ENCODE results near the gene CAPS2.

Gene CAPS2

DNA sequence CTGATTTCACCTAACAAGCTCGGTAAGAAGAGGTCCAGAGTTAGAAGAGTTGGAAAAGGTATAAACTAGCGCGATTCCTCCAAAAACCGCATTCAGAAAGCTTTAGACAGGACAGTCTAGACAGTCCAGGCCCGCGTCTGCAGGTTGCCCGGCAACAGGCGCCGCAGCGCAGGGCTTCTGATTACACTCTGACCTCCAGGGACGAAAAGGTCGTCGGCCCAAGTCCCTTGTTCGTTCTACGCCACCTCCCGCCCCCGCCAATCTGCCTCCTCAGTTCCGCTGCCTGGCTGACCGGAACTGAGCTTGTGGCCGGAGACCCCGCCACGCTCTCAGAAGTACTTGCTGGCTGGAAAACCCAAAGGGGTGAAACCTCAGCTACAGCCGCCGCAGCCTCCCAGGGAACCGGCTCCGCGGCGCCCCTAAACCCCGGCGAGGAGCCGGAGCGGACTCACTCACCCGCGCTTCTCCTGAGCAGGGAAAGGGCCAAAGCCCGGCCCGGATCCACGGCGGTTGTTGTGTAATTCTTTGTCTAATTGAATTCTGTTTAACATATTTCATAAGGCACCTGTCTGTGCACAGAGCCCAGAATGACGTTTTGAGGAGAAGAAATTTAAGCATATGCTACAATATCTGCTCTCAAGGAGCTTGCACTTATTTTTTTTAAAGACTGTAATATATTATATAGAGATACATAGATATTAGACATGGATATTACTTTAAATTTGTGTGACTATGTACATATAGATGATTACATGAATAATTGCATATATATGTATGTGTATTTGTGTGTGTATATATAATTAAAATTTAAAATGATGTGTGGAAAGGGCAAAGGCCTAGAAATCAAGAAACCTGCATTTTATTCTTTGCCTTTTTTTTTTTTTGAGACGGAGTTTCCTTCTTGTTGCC lies at the start of gene CAPS2:
Gene CAPS2, minus strand, starts transcription at position 407 of the 909 bp plus-strand sequence. CDS start 3,826 bp downstream, outside the sequence.
- Histone ChIP-seq H3F3A (ENCODE audit: low read depth) (no peaks in the 10 kb centered on the region), H3K36me3 (ENCODE audit: insufficient read depth, low read length) (no peaks in the 10 kb centered on the region), H3K4me1 (ENCODE audit: insufficient read depth, low read length, poor library complexity, severe bottlenecking) (peaks cover 8% of the 10 kb centered on the region), H3K27me3 (ENCODE audit: insufficient read depth, low read length, poor library complexity, severe bottlenecking) (no peaks in the 10 kb centered on the region), H2AFZ (ENCODE audit: low read length) (peak within 1 kb of the TSS; percentile 86), H3K9me3 (ENCODE audit: insufficient read depth, low read depth, low read length) (no peaks in the 10 kb centered on the region), H3K79me2 (ENCODE audit: insufficient read depth, low read length) (no peaks in the 10 kb centered on the region), H3K9me2 (replicated peaks; ENCODE audit: low read depth, low read length) (no peaks in the 10 kb centered on the region), H3K9ac (ENCODE audit: low read depth, low read length, poor library complexity, severe bottlenecking) (peak within 1 kb of the TSS; percentile 11), H3K4me3 (ENCODE audit: low read length, poor library complexity, severe bottlenecking) (peak within 1 kb of the TSS; percentile 73), H3K4me2 (ENCODE audit: low read depth, low read length, poor library complexity, severe bottlenecking) (peak within 1 kb of the TSS; percentile 89), H4K20me1 (ENCODE audit: insufficient read depth, low read length, poor library complexity, severe bottlenecking) (no peaks in the 10 kb centered on the region)
- no peak for TF ChIP-seq EZH2phosphoT487 (IDR thresholded peaks at IDR 0.05; ENCODE audit: borderline replicate concordance)
- TF ChIP-seq CTCF (conservative IDR thresholded peaks at IDR 0.05; ENCODE audit: low read length): no peak

GRCh38 chr12:75378354-75378753 lies 48.2 kb upstream of the CAPS2 start:
- H3K4me2 ChIP-seq (ENCODE audit: low read depth, low read length, poor library complexity, severe bottlenecking): no peak overlapping the region
- no peak for TF ChIP-seq CTCF (conservative IDR thresholded peaks at IDR 0.05; ENCODE audit: low read length)
- no peak for TF ChIP-seq EZH2phosphoT487 (IDR thresholded peaks at IDR 0.05; ENCODE audit: borderline replicate concordance)
- H3K4me1 ChIP-seq (ENCODE audit: insufficient read depth, low read length, poor library complexity, severe bottlenecking): no peaks in the 10 kb centered on the region
- no peaks in the 10 kb centered on the region for H3K27me3 ChIP-seq (ENCODE audit: insufficient read depth, low read length, poor library complexity, severe bottlenecking)
- no peaks in the 10 kb centered on the region for H3K36me3 ChIP-seq (ENCODE audit: insufficient read depth, low read length)
- no peaks in the 10 kb centered on the region for H3K9me3 ChIP-seq (ENCODE audit: insufficient read depth, low read depth, low read length)
- no peak overlapping the region for H2AFZ ChIP-seq (ENCODE audit: low read length)
- H3F3A ChIP-seq (ENCODE audit: low read depth): no peaks in the 10 kb centered on the region
- no peak overlapping the region for H3K4me3 ChIP-seq (ENCODE audit: low read length, poor library complexity, severe bottlenecking)
- H3K9ac ChIP-seq (ENCODE audit: low read depth, low read length, poor library complexity, severe bottlenecking): no peak overlapping the region
- no peaks in the 10 kb centered on the region for H4K20me1 ChIP-seq (ENCODE audit: insufficient read depth, low read length, poor library complexity, severe bottlenecking)
- no peaks in the 10 kb centered on the region for H3K9me2 ChIP-seq (replicated peaks; ENCODE audit: low read depth, low read length)
- no peaks in the 10 kb centered on the region for H3K79me2 ChIP-seq (ENCODE audit: insufficient read depth, low read length)

DNA sequence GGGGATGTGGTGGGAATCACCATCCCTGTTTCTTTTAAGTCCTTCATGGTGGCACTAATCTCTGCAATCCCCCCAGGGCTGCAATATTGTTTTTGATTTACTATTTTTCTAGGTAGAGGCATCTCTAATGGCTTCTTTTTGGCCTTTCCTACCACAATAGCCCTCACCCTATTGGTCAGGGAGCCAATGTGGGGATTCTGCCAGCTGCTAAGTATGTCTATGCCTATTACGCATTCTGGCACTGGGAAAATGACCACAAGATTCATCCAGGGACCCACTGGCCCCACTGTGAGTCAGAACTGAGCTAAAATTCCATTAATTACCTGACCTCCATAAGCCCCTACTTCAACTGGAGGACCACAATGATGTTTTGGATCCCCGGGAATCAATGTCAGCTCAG lies 44.8 kb upstream of the CAPS2 start:
- Histone ChIP-seq H3K27me3 (ENCODE audit: insufficient read depth, low read length, poor library complexity, severe bottlenecking) (no peaks in the 10 kb centered on the region), H3K9me3 (ENCODE audit: insufficient read depth, low read depth, low read length) (no peaks in the 10 kb centered on the region), H3K9ac (ENCODE audit: low read depth, low read length, poor library complexity, severe bottlenecking) (no peak overlapping the region), H3K9me2 (replicated peaks; ENCODE audit: low read depth, low read length) (no peaks in the 10 kb centered on the region), H3K4me2 (ENCODE audit: low read depth, low read length, poor library complexity, severe bottlenecking) (no peak overlapping the region), H3K36me3 (ENCODE audit: insufficient read depth, low read length) (no peaks in the 10 kb centered on the region), H3K4me1 (ENCODE audit: insufficient read depth, low read length, poor library complexity, severe bottlenecking) (no peaks in the 10 kb centered on the region), H3F3A (ENCODE audit: low read depth) (no peaks in the 10 kb centered on the region), H2AFZ (ENCODE audit: low read length) (no peak overlapping the region), H4K20me1 (ENCODE audit: insufficient read depth, low read length, poor library complexity, severe bottlenecking) (no peaks in the 10 kb centered on the region), H3K4me3 (ENCODE audit: low read length, poor library complexity, severe bottlenecking) (no peak overlapping the region), H3K79me2 (ENCODE audit: insufficient read depth, low read length) (no peaks in the 10 kb centered on the region)
- TF ChIP-seq CTCF (conservative IDR thresholded peaks at IDR 0.05; ENCODE audit: low read length): no peak
- no peak for TF ChIP-seq EZH2phosphoT487 (IDR thresholded peaks at IDR 0.05; ENCODE audit: borderline replicate concordance)
